WTC11 (cell line): ENCODE measurements around the gene NAPB. TPM values are rescaled to one million over a fixed set of nuclear protein-coding genes. Genes with fewer than 3 reads are reported as not detected.

Source experiments
- ATAC-seq: fragments of 200-7000 bp; cut with Tn5 transposase; 2 replicates; pipeline ENCODE4 v1.10.0; 2021; ENCODE audit warnings: mild to moderate bottlenecking, moderate library complexity
- CTCF ChIA-PET: fragments of 300-600 bp; sonication (Branson Sonifier 250); formaldehyde crosslinking; loops from one replicate; lab custom pipeline; 2021; ENCODE audit warnings: antibody characterized with exemption; lab: Charles Lee
- POLR2A ChIA-PET: fragments of 350-600 bp; sonication (Branson Sonifier 250); formaldehyde crosslinking; loops from one replicate; lab custom pipeline; 2021; ENCODE audit warnings: antibody characterized with exemption; lab: Charles Lee
- DNase-seq: peaks from one replicate; pipeline ENCODE4 v3.0.0; 2021; ENCODE audit warnings: low spot score
- H3K27ac Mint-ChIP-seq: 2 replicates; pipeline ENCODE4 v1.8.0; 2021; ENCODE audit warnings: mixed read lengths
- H3K27me3 Mint-ChIP-seq: 2 replicates; pipeline ENCODE4 v1.8.0; 2021; ENCODE audit warnings: low read depth, mild to moderate bottlenecking, moderate library complexity, mixed read lengths
- H3K36me3 Mint-ChIP-seq: 2 replicates; pipeline ENCODE4 v1.8.0; 2021; ENCODE audit warnings: mixed read lengths
- H3K4me1 Mint-ChIP-seq: 2 replicates; pipeline ENCODE4 v1.8.0; 2022; ENCODE audit warnings: mixed read lengths
- H3K4me3 Mint-ChIP-seq: 2 replicates; pipeline ENCODE4 v1.8.0; 2021; ENCODE audit warnings: mild to moderate bottlenecking, moderate library complexity, mixed read lengths
- H3K9me3 Mint-ChIP-seq: 2 replicates; pipeline ENCODE4 v1.8.0; 2021; ENCODE audit warnings: mixed read lengths
- ATF1 ChIP-seq: sonication (generic); formaldehyde crosslinking; IDR thresholded peaks from 2 replicates; pipeline ENCODE4 v1.8.1; 2023; ENCODE audit warnings: mild to moderate bottlenecking, moderate library complexity, missing genetic modification reagents
- CREB1 ChIP-seq: sonication (generic); formaldehyde crosslinking; IDR thresholded peaks from 2 replicates; pipeline ENCODE4 v1.8.0; 2023; ENCODE audit warnings: mild to moderate bottlenecking, missing genetic modification reagents
- ELF4 ChIP-seq: sonication (generic); formaldehyde crosslinking; IDR thresholded peaks from 2 replicates; pipeline ENCODE4 v1.8.1; 2022; ENCODE audit warnings: low read depth, mild to moderate bottlenecking, moderate library complexity, missing genetic modification reagents
- GABPB1 ChIP-seq: sonication (generic); formaldehyde crosslinking; IDR thresholded peaks from 2 replicates; pipeline ENCODE4 v1.8.1; 2023; ENCODE audit warnings: mild to moderate bottlenecking, missing genetic modification reagents
- HMGA2 ChIP-seq: fragments of 250-450 bp; sonication (Bioruptor Pico); IDR thresholded peaks from 2 replicates; pipeline ENCODE4 v1.4.0; 2021; ENCODE audit warnings: mild to moderate bottlenecking, moderate library complexity
- JAZF1 ChIP-seq: fragments of 250-450 bp; sonication (Bioruptor Pico); IDR thresholded peaks from 2 replicates; pipeline ENCODE4 v1.9.0; 2021; ENCODE audit warnings: moderate library complexity, mild to moderate bottlenecking, inconsistent platforms
- MXD4 ChIP-seq: fragments of 250-450 bp; sonication (Bioruptor Pico); IDR thresholded peaks from 2 replicates; pipeline ENCODE4 v1.8.0; 2021; ENCODE audit warnings: mild to moderate bottlenecking, moderate library complexity, borderline replicate concordance
- NFYB ChIP-seq: sonication (generic); formaldehyde crosslinking; conservative IDR thresholded peaks from 2 replicates; pipeline ENCODE4 v1.8.0; 2022; ENCODE audit warnings: low read depth, missing genetic modification reagents
- OVOL2 ChIP-seq: fragments of 250-450 bp; sonication (Bioruptor Pico); IDR thresholded peaks from 2 replicates; pipeline ENCODE4 v1.9.0; 2021; ENCODE audit warnings: mild to moderate bottlenecking, borderline replicate concordance
- SMAD3 ChIP-seq: sonication (generic); formaldehyde crosslinking; IDR thresholded peaks from 2 replicates; pipeline ENCODE4 v1.8.0; 2022; ENCODE audit warnings: missing genetic modification reagents, mild to moderate bottlenecking, borderline replicate concordance
- SOX15 ChIP-seq: fragments of 250-450 bp; sonication (Bioruptor Pico); IDR thresholded peaks from 2 replicates; pipeline ENCODE4 v1.9.0; 2021; ENCODE audit warnings: mild to moderate bottlenecking
- SP1 ChIP-seq: sonication (generic); formaldehyde crosslinking; conservative IDR thresholded peaks from 2 replicates; pipeline ENCODE4 v1.8.1; 2022; ENCODE audit warnings: missing genetic modification reagents
- ZNF121 ChIP-seq: sonication (generic); formaldehyde crosslinking; IDR thresholded peaks from 2 replicates; pipeline ENCODE4 v1.8.0; 2023; ENCODE audit warnings: missing genetic modification reagents
- ZNF317 ChIP-seq: sonication (generic); formaldehyde crosslinking; IDR thresholded peaks from 2 replicates; pipeline ENCODE4 v1.8.1; 2023; ENCODE audit warnings: low read depth, mild to moderate bottlenecking, moderate library complexity, missing genetic modification reagents, borderline replicate concordance
- total RNA-seq: library from RNA; stranded (reverse); gene quantifications from 3 replicates; pipeline ENCODE4 v1.2.3, GENCODE V29; 2021
- TF ChIP-seq, protein P1 (sequence below): fragments of 250-450 bp; sonication (Bioruptor Pico); conservative IDR thresholded peaks from 2 replicates; pipeline ENCODE4 v1.9.0; 2021; ENCODE audit warnings: mild to moderate bottlenecking
- TF ChIP-seq, protein P2 (sequence below): sonication (generic); formaldehyde crosslinking; IDR thresholded peaks from 2 replicates; pipeline ENCODE4 v1.8.1; 2022; ENCODE audit warnings: low read depth, missing genetic modification reagents, borderline replicate concordance
- TF ChIP-seq, protein P3 (sequence below): sonication (generic); formaldehyde crosslinking; conservative IDR thresholded peaks from 2 replicates; pipeline ENCODE4 v1.8.1; 2023; ENCODE audit warnings: mild to moderate bottlenecking, low read depth, missing genetic modification reagents, moderate library complexity
- TF ChIP-seq, protein P4 (sequence below): fragments of 250-450 bp; sonication (Bioruptor Pico); IDR thresholded peaks from 2 replicates; pipeline ENCODE4 v1.9.0; 2021; ENCODE audit warnings: mild to moderate bottlenecking
- TF ChIP-seq, protein P5 (sequence below): sonication (generic); formaldehyde crosslinking; IDR thresholded peaks from 2 replicates; pipeline ENCODE4 v1.8.0; 2023; ENCODE audit warnings: missing genetic modification reagents
- TF ChIP-seq, protein P6 (sequence below): sonication (generic); formaldehyde crosslinking; IDR thresholded peaks from 2 replicates; pipeline ENCODE4 v1.8.0; 2023; ENCODE audit warnings: missing genetic modification reagents, mild to moderate bottlenecking, borderline replicate concordance

Gene NAPB
- total RNA-seq, 1 experiment from 2014 or later: 12.9 TPM

DNA sequence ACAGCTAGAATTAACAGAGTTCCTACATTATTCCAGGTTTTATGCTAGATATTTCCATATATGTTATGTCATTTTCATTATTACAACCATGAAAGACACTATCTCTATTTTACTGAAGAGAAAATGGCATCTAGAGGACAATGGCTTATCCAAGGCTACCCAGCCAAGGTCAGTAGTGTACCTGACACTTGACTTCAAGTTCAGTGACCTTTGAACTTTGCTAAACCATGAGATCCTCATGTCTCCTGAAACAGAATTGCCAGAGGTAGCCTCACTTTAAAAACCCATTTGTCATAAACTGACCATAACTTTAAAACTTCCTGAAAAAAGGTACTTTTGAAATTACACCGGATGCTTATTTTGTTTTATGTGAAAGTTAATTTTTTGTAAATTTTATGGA is 14.4 kb downstream of the NAPB start:
- ATAC-seq: no peak
- Mint-ChIP-seq H3K4me3 (no peak overlapping the region), H3K27ac (no peak overlapping the region), H3K4me1 (peaks cover 13% of the 10 kb centered on the region), H3K36me3 (peaks cover 5% of the 10 kb centered on the region; the same call in 1 of the 2 replicates), H3K27me3 (no peaks in the 10 kb centered on the region), H3K9me3 (no peaks in the 10 kb centered on the region)
- TF ChIP-seq ELF4 (CRISPR knock-in tag) (no peak), MXD4 (no peak), HMGA2 (CRISPR knock-in tag) (no peak), OVOL2 (CRISPR knock-in tag) (no peak), JAZF1 (CRISPR knock-in tag) (no peak), GABPB1 (CRISPR knock-in tag) (no peak), SP1 (CRISPR knock-in tag) (no peak), ZNF121 (no peak), ZNF317 (CRISPR knock-in tag) (no peak), NFYB (no peak), SOX15 (CRISPR knock-in tag) (no peak), ATF1 (CRISPR knock-in tag) (no peak), SMAD3 (CRISPR knock-in tag) (no peak), CREB1 (CRISPR knock-in tag) (no peak)
- TF ChIP-seq, protein P1, sequence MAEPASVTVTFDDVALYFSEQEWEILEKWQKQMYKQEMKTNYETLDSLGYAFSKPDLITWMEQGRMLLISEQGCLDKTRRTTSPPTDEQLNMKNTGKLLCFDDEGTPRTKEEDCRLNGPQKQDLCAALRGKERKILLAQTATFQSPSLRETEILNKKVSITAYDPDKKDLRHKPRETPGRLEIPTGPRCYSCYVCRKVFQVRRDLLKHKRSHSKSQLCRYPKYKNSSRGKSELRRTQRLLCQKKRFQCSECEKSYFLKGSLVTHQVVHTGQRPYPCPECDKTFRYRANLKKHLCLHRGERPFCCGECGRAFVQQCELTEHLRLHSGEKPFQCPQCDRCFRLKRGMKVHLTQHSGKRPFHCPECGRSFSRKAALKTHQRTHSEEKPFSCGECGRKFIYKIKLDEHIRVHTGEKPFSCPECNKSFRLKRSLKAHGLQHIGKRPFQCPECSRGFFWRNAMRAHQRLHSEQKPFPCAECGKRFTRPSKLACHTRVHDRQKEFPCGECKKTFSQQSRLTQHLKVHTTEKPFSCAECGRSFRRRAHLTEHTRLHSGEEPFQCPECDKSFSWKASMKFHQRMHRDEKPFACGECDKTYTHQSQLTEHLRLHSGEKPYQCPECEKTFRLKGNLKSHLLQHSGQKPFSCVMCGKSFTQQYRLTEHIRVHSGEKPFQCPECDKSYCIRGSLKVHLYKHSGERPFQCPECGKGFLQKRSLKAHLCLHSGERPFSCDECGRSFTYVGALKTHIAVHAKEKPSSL (CRISPR knock-in tag): no peak
- TF ChIP-seq, protein P2, sequence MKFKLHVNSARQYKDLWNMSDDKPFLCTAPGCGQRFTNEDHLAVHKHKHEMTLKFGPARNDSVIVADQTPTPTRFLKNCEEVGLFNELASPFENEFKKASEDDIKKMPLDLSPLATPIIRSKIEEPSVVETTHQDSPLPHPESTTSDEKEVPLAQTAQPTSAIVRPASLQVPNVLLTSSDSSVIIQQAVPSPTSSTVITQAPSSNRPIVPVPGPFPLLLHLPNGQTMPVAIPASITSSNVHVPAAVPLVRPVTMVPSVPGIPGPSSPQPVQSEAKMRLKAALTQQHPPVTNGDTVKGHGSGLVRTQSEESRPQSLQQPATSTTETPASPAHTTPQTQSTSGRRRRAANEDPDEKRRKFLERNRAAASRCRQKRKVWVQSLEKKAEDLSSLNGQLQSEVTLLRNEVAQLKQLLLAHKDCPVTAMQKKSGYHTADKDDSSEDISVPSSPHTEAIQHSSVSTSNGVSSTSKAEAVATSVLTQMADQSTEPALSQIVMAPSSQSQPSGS: no peak
- TF ChIP-seq, protein P3, sequence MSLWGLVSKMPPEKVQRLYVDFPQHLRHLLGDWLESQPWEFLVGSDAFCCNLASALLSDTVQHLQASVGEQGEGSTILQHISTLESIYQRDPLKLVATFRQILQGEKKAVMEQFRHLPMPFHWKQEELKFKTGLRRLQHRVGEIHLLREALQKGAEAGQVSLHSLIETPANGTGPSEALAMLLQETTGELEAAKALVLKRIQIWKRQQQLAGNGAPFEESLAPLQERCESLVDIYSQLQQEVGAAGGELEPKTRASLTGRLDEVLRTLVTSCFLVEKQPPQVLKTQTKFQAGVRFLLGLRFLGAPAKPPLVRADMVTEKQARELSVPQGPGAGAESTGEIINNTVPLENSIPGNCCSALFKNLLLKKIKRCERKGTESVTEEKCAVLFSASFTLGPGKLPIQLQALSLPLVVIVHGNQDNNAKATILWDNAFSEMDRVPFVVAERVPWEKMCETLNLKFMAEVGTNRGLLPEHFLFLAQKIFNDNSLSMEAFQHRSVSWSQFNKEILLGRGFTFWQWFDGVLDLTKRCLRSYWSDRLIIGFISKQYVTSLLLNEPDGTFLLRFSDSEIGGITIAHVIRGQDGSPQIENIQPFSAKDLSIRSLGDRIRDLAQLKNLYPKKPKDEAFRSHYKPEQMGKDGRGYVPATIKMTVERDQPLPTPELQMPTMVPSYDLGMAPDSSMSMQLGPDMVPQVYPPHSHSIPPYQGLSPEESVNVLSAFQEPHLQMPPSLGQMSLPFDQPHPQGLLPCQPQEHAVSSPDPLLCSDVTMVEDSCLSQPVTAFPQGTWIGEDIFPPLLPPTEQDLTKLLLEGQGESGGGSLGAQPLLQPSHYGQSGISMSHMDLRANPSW (CRISPR knock-in tag): no peak
- TF ChIP-seq, protein P4, sequence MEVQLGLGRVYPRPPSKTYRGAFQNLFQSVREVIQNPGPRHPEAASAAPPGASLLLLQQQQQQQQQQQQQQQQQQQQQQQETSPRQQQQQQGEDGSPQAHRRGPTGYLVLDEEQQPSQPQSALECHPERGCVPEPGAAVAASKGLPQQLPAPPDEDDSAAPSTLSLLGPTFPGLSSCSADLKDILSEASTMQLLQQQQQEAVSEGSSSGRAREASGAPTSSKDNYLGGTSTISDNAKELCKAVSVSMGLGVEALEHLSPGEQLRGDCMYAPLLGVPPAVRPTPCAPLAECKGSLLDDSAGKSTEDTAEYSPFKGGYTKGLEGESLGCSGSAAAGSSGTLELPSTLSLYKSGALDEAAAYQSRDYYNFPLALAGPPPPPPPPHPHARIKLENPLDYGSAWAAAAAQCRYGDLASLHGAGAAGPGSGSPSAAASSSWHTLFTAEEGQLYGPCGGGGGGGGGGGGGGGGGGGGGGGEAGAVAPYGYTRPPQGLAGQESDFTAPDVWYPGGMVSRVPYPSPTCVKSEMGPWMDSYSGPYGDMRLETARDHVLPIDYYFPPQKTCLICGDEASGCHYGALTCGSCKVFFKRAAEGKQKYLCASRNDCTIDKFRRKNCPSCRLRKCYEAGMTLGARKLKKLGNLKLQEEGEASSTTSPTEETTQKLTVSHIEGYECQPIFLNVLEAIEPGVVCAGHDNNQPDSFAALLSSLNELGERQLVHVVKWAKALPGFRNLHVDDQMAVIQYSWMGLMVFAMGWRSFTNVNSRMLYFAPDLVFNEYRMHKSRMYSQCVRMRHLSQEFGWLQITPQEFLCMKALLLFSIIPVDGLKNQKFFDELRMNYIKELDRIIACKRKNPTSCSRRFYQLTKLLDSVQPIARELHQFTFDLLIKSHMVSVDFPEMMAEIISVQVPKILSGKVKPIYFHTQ: no peak
- TF ChIP-seq, protein P5, sequence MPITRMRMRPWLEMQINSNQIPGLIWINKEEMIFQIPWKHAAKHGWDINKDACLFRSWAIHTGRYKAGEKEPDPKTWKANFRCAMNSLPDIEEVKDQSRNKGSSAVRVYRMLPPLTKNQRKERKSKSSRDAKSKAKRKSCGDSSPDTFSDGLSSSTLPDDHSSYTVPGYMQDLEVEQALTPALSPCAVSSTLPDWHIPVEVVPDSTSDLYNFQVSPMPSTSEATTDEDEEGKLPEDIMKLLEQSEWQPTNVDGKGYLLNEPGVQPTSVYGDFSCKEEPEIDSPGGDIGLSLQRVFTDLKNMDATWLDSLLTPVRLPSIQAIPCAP (CRISPR knock-in tag): no peak
- TF ChIP-seq, protein P6, sequence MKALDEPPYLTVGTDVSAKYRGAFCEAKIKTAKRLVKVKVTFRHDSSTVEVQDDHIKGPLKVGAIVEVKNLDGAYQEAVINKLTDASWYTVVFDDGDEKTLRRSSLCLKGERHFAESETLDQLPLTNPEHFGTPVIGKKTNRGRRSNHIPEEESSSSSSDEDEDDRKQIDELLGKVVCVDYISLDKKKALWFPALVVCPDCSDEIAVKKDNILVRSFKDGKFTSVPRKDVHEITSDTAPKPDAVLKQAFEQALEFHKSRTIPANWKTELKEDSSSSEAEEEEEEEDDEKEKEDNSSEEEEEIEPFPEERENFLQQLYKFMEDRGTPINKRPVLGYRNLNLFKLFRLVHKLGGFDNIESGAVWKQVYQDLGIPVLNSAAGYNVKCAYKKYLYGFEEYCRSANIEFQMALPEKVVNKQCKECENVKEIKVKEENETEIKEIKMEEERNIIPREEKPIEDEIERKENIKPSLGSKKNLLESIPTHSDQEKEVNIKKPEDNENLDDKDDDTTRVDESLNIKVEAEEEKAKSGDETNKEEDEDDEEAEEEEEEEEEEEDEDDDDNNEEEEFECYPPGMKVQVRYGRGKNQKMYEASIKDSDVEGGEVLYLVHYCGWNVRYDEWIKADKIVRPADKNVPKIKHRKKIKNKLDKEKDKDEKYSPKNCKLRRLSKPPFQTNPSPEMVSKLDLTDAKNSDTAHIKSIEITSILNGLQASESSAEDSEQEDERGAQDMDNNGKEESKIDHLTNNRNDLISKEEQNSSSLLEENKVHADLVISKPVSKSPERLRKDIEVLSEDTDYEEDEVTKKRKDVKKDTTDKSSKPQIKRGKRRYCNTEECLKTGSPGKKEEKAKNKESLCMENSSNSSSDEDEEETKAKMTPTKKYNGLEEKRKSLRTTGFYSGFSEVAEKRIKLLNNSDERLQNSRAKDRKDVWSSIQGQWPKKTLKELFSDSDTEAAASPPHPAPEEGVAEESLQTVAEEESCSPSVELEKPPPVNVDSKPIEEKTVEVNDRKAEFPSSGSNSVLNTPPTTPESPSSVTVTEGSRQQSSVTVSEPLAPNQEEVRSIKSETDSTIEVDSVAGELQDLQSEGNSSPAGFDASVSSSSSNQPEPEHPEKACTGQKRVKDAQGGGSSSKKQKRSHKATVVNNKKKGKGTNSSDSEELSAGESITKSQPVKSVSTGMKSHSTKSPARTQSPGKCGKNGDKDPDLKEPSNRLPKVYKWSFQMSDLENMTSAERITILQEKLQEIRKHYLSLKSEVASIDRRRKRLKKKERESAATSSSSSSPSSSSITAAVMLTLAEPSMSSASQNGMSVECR: no peak
- POLR2A ChIA-PET: no interaction called here
- DNase-seq: no peak
- CTCF ChIA-PET: no interaction called here
